Loucy (cell line): ENCODE data around the gene LSM3.

Experiments used
- CTCF ChIP-seq: fragments of 200-600 bp; sonication (generic); conservative IDR thresholded peaks from 2 replicates; pipeline ENCODE4 v1.5.1; 2014; ENCODE audit warnings: mild to moderate bottlenecking, antibody characterized with exemption, low read length
- EZH2phosphoT487 ChIP-seq: fragments of 200-600 bp; IDR thresholded peaks from 2 replicates; pipeline ENCODE4 v1.6.1; 2018; ENCODE audit warnings: antibody characterized with exemption, mild to moderate bottlenecking, moderate library complexity, borderline replicate concordance

- TF ChIP-seq CTCF (no peak), EZH2phosphoT487 (no peak)
These were observed 32.8 kb upstream of the LSM3 start for GRCh38 chr3:14145670-14146380.
